BLaER1 (cell line): ENCODE measurements around the gene C1orf105.

Source experiments
- H3K27ac ChIP-seq: shearing (Covaris generic); formaldehyde crosslinking; 2 replicates; pipeline ENCODE4 v1.8.1; 2022
- H3K27me3 ChIP-seq: shearing (Covaris generic); formaldehyde crosslinking; 2 replicates; pipeline ENCODE4 v1.8.1; 2022
- H3K36me3 ChIP-seq: shearing (Covaris generic); formaldehyde crosslinking; 2 replicates; pipeline ENCODE4 v1.8.1; 2022
- H3K4me1 ChIP-seq: shearing (Covaris generic); formaldehyde crosslinking; 2 replicates; pipeline ENCODE4 v1.8.1; 2022
- H3K4me2 ChIP-seq: shearing (Covaris generic); formaldehyde crosslinking; 2 replicates; pipeline ENCODE4 v1.8.1; 2022
- H3K4me3 ChIP-seq: shearing (Covaris generic); formaldehyde crosslinking; 2 replicates; pipeline ENCODE4 v1.8.1; 2022
- H3K9ac ChIP-seq: shearing (Covaris generic); formaldehyde crosslinking; 2 replicates; pipeline ENCODE4 v1.8.1; 2022
- H3K9me3 ChIP-seq: shearing (Covaris generic); formaldehyde crosslinking; 2 replicates; pipeline ENCODE4 v1.8.1; 2022
- H4K20me1 ChIP-seq: shearing (Covaris generic); formaldehyde crosslinking; 2 replicates; pipeline ENCODE4 v1.8.1; 2022
- Cebpa-rat ChIP-seq: shearing (Covaris generic); IDR thresholded peaks from 2 replicates; pipeline ENCODE4 v1.8.1; 2022

The C1orf105 gene

GRCh38 chr1:172452536-172453152, 32.2 kb downstream of the C1orf105 start:
- no peaks in the 10 kb centered on the region for H3K9me3 ChIP-seq
- no peak overlapping the region for H3K9ac ChIP-seq
- no peaks in the 10 kb centered on the region for H3K27me3 ChIP-seq
- H4K20me1 ChIP-seq: no peaks in the 10 kb centered on the region
- H3K4me1 ChIP-seq: peaks cover 9% of the 10 kb centered on the region; the same call in 1 of the 2 replicates
- TF ChIP-seq Cebpa-rat: no peak
- H3K36me3 ChIP-seq: no peaks in the 10 kb centered on the region
- H3K4me3 ChIP-seq: no peak overlapping the region
- H3K4me2 ChIP-seq: no peak overlapping the region
- H3K27ac ChIP-seq: no peak overlapping the region

- H3K4me1 ChIP-seq: peaks cover 9% of the 10 kb centered on the region; the same call in 1 of the 2 replicates
- no peak for TF ChIP-seq Cebpa-rat
- no peaks in the 10 kb centered on the region for H3K27me3 ChIP-seq
- H3K9ac ChIP-seq: no peak overlapping the region
- H4K20me1 ChIP-seq: no peaks in the 10 kb centered on the region
- no peaks in the 10 kb centered on the region for H3K9me3 ChIP-seq
- no peaks in the 10 kb centered on the region for H3K36me3 ChIP-seq
- no peak overlapping the region for H3K27ac ChIP-seq
- no peak overlapping the region for H3K4me2 ChIP-seq
- H3K4me3 ChIP-seq: no peak overlapping the region
Measured at GRCh38 chr1:172453153-172453545, 32.7 kb downstream of the C1orf105 start.

GRCh38 chr1:172453607-172454006, 33.1 kb downstream of the C1orf105 start:
- Histone ChIP-seq H3K9me3 (no peaks in the 10 kb centered on the region), H4K20me1 (no peaks in the 10 kb centered on the region), H3K27ac (no peak overlapping the region), H3K27me3 (no peaks in the 10 kb centered on the region), H3K4me1 (peaks cover 9% of the 10 kb centered on the region; the same call in 1 of the 2 replicates), H3K4me2 (no peak overlapping the region), H3K9ac (no peak overlapping the region), H3K36me3 (no peaks in the 10 kb centered on the region), H3K4me3 (no peak overlapping the region)
- no peak for TF ChIP-seq Cebpa-rat

- H3K27ac ChIP-seq: no peak overlapping the region
- H4K20me1 ChIP-seq: no peaks in the 10 kb centered on the region
- H3K4me3 ChIP-seq: no peak overlapping the region
- H3K27me3 ChIP-seq: no peaks in the 10 kb centered on the region
- H3K9me3 ChIP-seq: no peaks in the 10 kb centered on the region
- no peaks in the 10 kb centered on the region for H3K4me1 ChIP-seq
- H3K36me3 ChIP-seq: no peaks in the 10 kb centered on the region
- H3K4me2 ChIP-seq: no peak overlapping the region
- no peak for TF ChIP-seq Cebpa-rat
- H3K9ac ChIP-seq: no peak overlapping the region
Measured at GRCh38 chr1:172455451-172455850, 35.0 kb downstream of the C1orf105 start.

- H3K27me3 ChIP-seq: no peaks in the 10 kb centered on the region
- no peaks in the 10 kb centered on the region for H3K9me3 ChIP-seq
- H3K4me1 ChIP-seq: no peaks in the 10 kb centered on the region
- H4K20me1 ChIP-seq: no peaks in the 10 kb centered on the region
- H3K4me3 ChIP-seq: no peak overlapping the region
- no peak for TF ChIP-seq Cebpa-rat
- H3K9ac ChIP-seq: no peak overlapping the region
- no peak overlapping the region for H3K27ac ChIP-seq
- H3K4me2 ChIP-seq: no peak overlapping the region
- H3K36me3 ChIP-seq: no peaks in the 10 kb centered on the region
Measured at GRCh38 chr1:172456344-172456769, 35.9 kb downstream of the C1orf105 start.

- TF ChIP-seq Cebpa-rat: no peak
- H3K4me1 ChIP-seq: no peaks in the 10 kb centered on the region
- no peaks in the 10 kb centered on the region for H3K36me3 ChIP-seq
- H3K4me3 ChIP-seq: no peak overlapping the region
- no peaks in the 10 kb centered on the region for H3K9me3 ChIP-seq
- no peaks in the 10 kb centered on the region for H3K27me3 ChIP-seq
- no peak overlapping the region for H3K9ac ChIP-seq
- no peaks in the 10 kb centered on the region for H4K20me1 ChIP-seq
- H3K4me2 ChIP-seq: no peak overlapping the region
- H3K27ac ChIP-seq: no peak overlapping the region
Measured at GRCh38 chr1:172457479-172458130, 37.1 kb downstream of the C1orf105 start.

- Histone ChIP-seq H4K20me1 (no peaks in the 10 kb centered on the region), H3K36me3 (no peaks in the 10 kb centered on the region), H3K4me1 (no peaks in the 10 kb centered on the region), H3K4me2 (no peak overlapping the region), H3K27me3 (no peaks in the 10 kb centered on the region), H3K27ac (no peak overlapping the region), H3K4me3 (no peak overlapping the region), H3K9me3 (no peaks in the 10 kb centered on the region), H3K9ac (no peak overlapping the region)
- no peak for TF ChIP-seq Cebpa-rat
Measured at GRCh38 chr1:172460177-172460576, 39.7 kb downstream of the C1orf105 start.

GRCh38 chr1:172460887-172461315, 40.4 kb downstream of the C1orf105 start:
- TF ChIP-seq Cebpa-rat: no peak
- no peaks in the 10 kb centered on the region for H3K9me3 ChIP-seq
- H3K9ac ChIP-seq: no peak overlapping the region
- no peaks in the 10 kb centered on the region for H3K36me3 ChIP-seq
- H3K27ac ChIP-seq: no peak overlapping the region
- no peaks in the 10 kb centered on the region for H3K27me3 ChIP-seq
- H3K4me2 ChIP-seq: no peak overlapping the region
- no peak overlapping the region for H3K4me3 ChIP-seq
- no peaks in the 10 kb centered on the region for H4K20me1 ChIP-seq
- no peaks in the 10 kb centered on the region for H3K4me1 ChIP-seq

- Histone ChIP-seq H3K4me1 (no peaks in the 10 kb centered on the region), H3K9me3 (no peaks in the 10 kb centered on the region), H3K4me2 (no peak overlapping the region), H3K4me3 (no peak overlapping the region), H4K20me1 (no peaks in the 10 kb centered on the region), H3K9ac (no peak overlapping the region), H3K27me3 (no peaks in the 10 kb centered on the region), H3K27ac (no peak overlapping the region), H3K36me3 (no peaks in the 10 kb centered on the region)
- no peak for TF ChIP-seq Cebpa-rat
Measured at GRCh38 chr1:172465617-172466016, 45.1 kb downstream of the C1orf105 start.

GRCh38 chr1:172466795-172467407, 46.4 kb downstream of the C1orf105 start:
- no peak overlapping the region for H3K9ac ChIP-seq
- no peaks in the 10 kb centered on the region for H3K36me3 ChIP-seq
- no peak for TF ChIP-seq Cebpa-rat
- no peaks in the 10 kb centered on the region for H3K4me1 ChIP-seq
- H3K4me2 ChIP-seq: no peak overlapping the region
- no peak overlapping the region for H3K4me3 ChIP-seq
- no peak overlapping the region for H3K27ac ChIP-seq
- H3K9me3 ChIP-seq: no peaks in the 10 kb centered on the region
- H4K20me1 ChIP-seq: no peaks in the 10 kb centered on the region
- H3K27me3 ChIP-seq: no peaks in the 10 kb centered on the region
